Astrocyte (in vitro differentiated cells and primary cell): ENCODE measurements around the gene FAM153A. TPM values are rescaled to one million over a fixed set of nuclear protein-coding genes. Genes with fewer than 3 reads are reported as not detected.
"Not testable (repeated sequence)": the region's sequence is repeated elsewhere in the genome, so short reads cannot be mapped to it uniquely, and the experiment has no call there.

ENCODE experiments used
- DNase-seq: peaks from one replicate; pipeline ENCODE4 v3.0.0-alpha.2; 2010; ENCODE audit warnings: low read depth
- FAIRE-seq: peaks from 2 replicates; lab custom pipeline; 2011; peaks lifted over from hg19 to GRCh38; lab: Jason Lieb, UNC
- H2AFZ ChIP-seq: 2 replicates; pipeline ENCODE4 v1.6.0; 2012; ENCODE audit warnings: low read depth, low read length, inconsistent platforms
- H3K27ac ChIP-seq: 2 replicates; pipeline ENCODE4 v1.5.1; 2011; ENCODE audit warnings: low read depth, low read length, inconsistent platforms
- H3K27me3 ChIP-seq: 2 replicates; pipeline ENCODE4 v1.6.0; 2011; ENCODE audit warnings: low read length, inconsistent platforms; ENCODE audit not compliant: insufficient read depth
- H3K36me3 ChIP-seq: 2 replicates; pipeline ENCODE4 v1.5.1; 2011; ENCODE audit warnings: low read length, inconsistent platforms; ENCODE audit not compliant: insufficient read depth
- H3K4me1 ChIP-seq: 2 replicates; pipeline ENCODE4 v1.5.1; 2011; ENCODE audit warnings: low read length, inconsistent platforms; ENCODE audit not compliant: insufficient read depth
- H3K4me2 ChIP-seq: 2 replicates; pipeline ENCODE4 v1.6.0; 2012; ENCODE audit warnings: low read length, inconsistent platforms
- H3K4me3 ChIP-seq: 2 replicates; pipeline ENCODE4 v1.5.1; 2011; ENCODE audit warnings: low read depth, mild to moderate bottlenecking, low read length, inconsistent platforms; ENCODE audit not compliant: insufficient read depth
- H3K79me2 ChIP-seq: 2 replicates; pipeline ENCODE4 v1.6.0; 2012; ENCODE audit warnings: mild to moderate bottlenecking, low read length, inconsistent platforms; ENCODE audit not compliant: insufficient read depth
- H3K9ac ChIP-seq: 2 replicates; pipeline ENCODE4 v1.6.0; 2012; ENCODE audit warnings: mild to moderate bottlenecking, low read length, inconsistent platforms
- H3K9me3 ChIP-seq: 2 replicates; pipeline ENCODE4 v1.5.1; 2012; ENCODE audit warnings: low read depth, mild to moderate bottlenecking, low read length, inconsistent platforms; ENCODE audit not compliant: insufficient read depth
- H4K20me1 ChIP-seq: 2 replicates; pipeline ENCODE4 v1.6.0; 2012; ENCODE audit warnings: low read length, inconsistent platforms; ENCODE audit not compliant: insufficient read depth
- H3K27ac Mint-ChIP-seq: one replicate; pipeline ENCODE4 v1.8.0; 2021; ENCODE audit warnings: mild to moderate bottlenecking, mixed read lengths; ENCODE audit not compliant: unreplicated experiment
- H3K27me3 Mint-ChIP-seq: one replicate; pipeline ENCODE4 v1.8.0; 2021; ENCODE audit warnings: low read depth, mixed read lengths; ENCODE audit not compliant: unreplicated experiment
- H3K36me3 Mint-ChIP-seq: one replicate; pipeline ENCODE4 v1.8.0; 2021; ENCODE audit warnings: low read depth, mixed read lengths; ENCODE audit not compliant: unreplicated experiment
- H3K4me1 Mint-ChIP-seq: one replicate; pipeline ENCODE4 v1.8.0; 2021; ENCODE audit warnings: low read depth, mixed read lengths; ENCODE audit not compliant: unreplicated experiment
- H3K4me3 Mint-ChIP-seq: one replicate; pipeline ENCODE4 v1.8.0; 2021; ENCODE audit warnings: mild to moderate bottlenecking, moderate library complexity, mixed read lengths; ENCODE audit not compliant: unreplicated experiment
- H3K9me3 Mint-ChIP-seq: one replicate; pipeline ENCODE4 v1.8.0; 2021; ENCODE audit warnings: mild to moderate bottlenecking, mixed read lengths; ENCODE audit not compliant: unreplicated experiment
- total RNA-seq: library from RNA; stranded (reverse); gene quantifications from 2 replicates; pipeline ENCODE4 v1.2.1, GENCODE V29; 2021

FAM153A gene
- total RNA-seq, 1 donor from 2014 or later = not detected

GRCh38 chr5:177692969-177693368 is 89.7 kb downstream of the FAM153A start:
- not testable (repeated sequence) for H3K4me2 ChIP-seq, H3K27ac Mint-ChIP-seq, H3K79me2 ChIP-seq, H4K20me1 ChIP-seq, H3K9me3 ChIP-seq, FAIRE-seq, H3K27me3 ChIP-seq, H3K4me1 ChIP-seq, H3K9ac ChIP-seq, H3K27me3 Mint-ChIP-seq, H3K4me3 Mint-ChIP-seq, H3K4me3 ChIP-seq, H3K4me1 Mint-ChIP-seq, H3K27ac ChIP-seq, H3K36me3 ChIP-seq, H2AFZ ChIP-seq, H3K9me3 Mint-ChIP-seq, DNase-seq, H3K36me3 Mint-ChIP-seq

GRCh38 chr5:177692507-177692906 is 90.2 kb downstream of the FAM153A start:
- H3K4me3 Mint-ChIP-seq, H3K4me3 ChIP-seq, H3K4me2 ChIP-seq, FAIRE-seq, H3K36me3 ChIP-seq, H4K20me1 ChIP-seq, H3K79me2 ChIP-seq, DNase-seq, H3K9ac ChIP-seq, H3K4me1 ChIP-seq, H2AFZ ChIP-seq, H3K4me1 Mint-ChIP-seq, H3K36me3 Mint-ChIP-seq, H3K27me3 Mint-ChIP-seq, H3K27me3 ChIP-seq, H3K9me3 Mint-ChIP-seq, H3K27ac ChIP-seq, H3K9me3 ChIP-seq, H3K27ac Mint-ChIP-seq: not testable (repeated sequence)

GRCh38 chr5:177689011-177689610 is 93.6 kb downstream of the FAM153A start:
- H3K4me1 ChIP-seq, H3K4me3 Mint-ChIP-seq, H3K4me3 ChIP-seq, H3K36me3 Mint-ChIP-seq, H3K27me3 Mint-ChIP-seq, H3K9me3 ChIP-seq, H3K27ac Mint-ChIP-seq, H3K79me2 ChIP-seq, DNase-seq, FAIRE-seq, H3K9ac ChIP-seq, H4K20me1 ChIP-seq, H3K9me3 Mint-ChIP-seq, H3K27me3 ChIP-seq, H2AFZ ChIP-seq, H3K4me2 ChIP-seq, H3K4me1 Mint-ChIP-seq, H3K36me3 ChIP-seq, H3K27ac ChIP-seq: not testable (repeated sequence)

GRCh38 chr5:177688091-177688490 is 94.6 kb downstream of the FAM153A start:
- H3K9me3 Mint-ChIP-seq, H3K27me3 ChIP-seq: not testable (repeated sequence)

GRCh38 chr5:177681920-177682319 is 100.8 kb downstream of the FAM153A start:
- H3K27me3 Mint-ChIP-seq, H3K4me1 ChIP-seq, H3K4me2 ChIP-seq, H3K27ac Mint-ChIP-seq, H3K4me3 ChIP-seq, H3K36me3 Mint-ChIP-seq, H3K9ac ChIP-seq, H3K9me3 ChIP-seq, H3K9me3 Mint-ChIP-seq, H3K27me3 ChIP-seq, H3K4me1 Mint-ChIP-seq, H4K20me1 ChIP-seq, FAIRE-seq, H2AFZ ChIP-seq, H3K79me2 ChIP-seq, DNase-seq, H3K27ac ChIP-seq, H3K36me3 ChIP-seq, H3K4me3 Mint-ChIP-seq: not testable (repeated sequence)

More at GRCh38 chr5:177688091-177688490, 94.6 kb downstream of the FAM153A start:
- H3K4me3 ChIP-seq, H2AFZ ChIP-seq, H3K4me1 ChIP-seq, H3K4me1 Mint-ChIP-seq, H3K4me3 Mint-ChIP-seq, H3K9me3 ChIP-seq, H3K27ac ChIP-seq, DNase-seq, FAIRE-seq, H3K27me3 Mint-ChIP-seq, H3K36me3 ChIP-seq, H3K4me2 ChIP-seq, H3K9ac ChIP-seq, H3K27ac Mint-ChIP-seq, H3K79me2 ChIP-seq, H4K20me1 ChIP-seq, H3K36me3 Mint-ChIP-seq: not testable (repeated sequence)
